ENCODE measurements around the gene DISC1. TPM values are rescaled to one million over a fixed set of nuclear protein-coding genes. Genes with fewer than 3 reads are reported as not detected.

DISC1 gene
- total and polyA plus RNA-seq, 2 of the 13 experiments (the other 11 are each of a cell fraction or from before 2014, with no cell fraction given): 4.2 to 4.6 TPM

GRCh38 chr1:231674575-231674974 is 48.0 kb downstream of the DISC1 start (continued):
- TF ChIP-seq HNF1A (IDR thresholded peaks at IDR 0.05; ENCODE audit: low read depth): no peak
- TF ChIP-seq HNF1A (CRISPR knock-in tag; IDR thresholded peaks at IDR 0.05; ENCODE audit: borderline replicate concordance): peak; percentile 45; the same call in 1 of the 2 replicates
- 0 out of 2 replicates have a peak, but pooled peaks have one; percentile 15 for TF ChIP-seq FOXK1 (CRISPR knock-in tag; IDR thresholded peaks at IDR 0.05; ENCODE audit: borderline replicate concordance, low read depth)
- 0 out of 2 replicates have a peak, but pooled peaks have one; percentile 39 for TF ChIP-seq ZNF646 (CRISPR knock-in tag; IDR thresholded peaks at IDR 0.05)
- no peak for TF ChIP-seq ZBTB44 (CRISPR knock-in tag; IDR thresholded peaks at IDR 0.05)
- no peak for TF ChIP-seq REXO4 (CRISPR knock-in tag; IDR thresholded peaks at IDR 0.05; ENCODE audit: borderline replicate concordance)
- TF ChIP-seq ETV6 (CRISPR knock-in tag; conservative IDR thresholded peaks at IDR 0.05): no peak
- no peak for TF ChIP-seq POGZ (CRISPR knock-in tag; IDR thresholded peaks at IDR 0.05)
- no peak for TF ChIP-seq NFE2 (CRISPR knock-in tag; IDR thresholded peaks at IDR 0.05)
- TF ChIP-seq HNF4A (CRISPR knock-in tag; IDR thresholded peaks at IDR 0.05): 0 out of 2 replicates have a peak, but pooled peaks have one; percentile 6
- no peak for TF ChIP-seq ZFP90 (CRISPR knock-in tag; IDR thresholded peaks at IDR 0.05; ENCODE audit: borderline replicate concordance)
- no peak for TF ChIP-seq ZNF879 (CRISPR knock-in tag; IDR thresholded peaks at IDR 0.05)
- no peak for TF ChIP-seq RELA (CRISPR knock-in tag; IDR thresholded peaks at IDR 0.05)
- no peak for TF ChIP-seq ATM (IDR thresholded peaks at IDR 0.05; ENCODE audit: borderline replicate concordance)
